GM18861 (cell line): Measurements from ENCODE around the gene VHLL.
"Not testable (repeated sequence)": the region's sequence is repeated elsewhere in the genome, so short reads cannot be mapped to it uniquely, and the experiment has no call there.

ENCODE experiments used
- ATAC-seq: cut with Tn5 transposase; IDR thresholded peaks from one replicate; pipeline ENCODE4 v1.9.1; 2021; ENCODE audit not compliant: unreplicated experiment

Gene VHLL

GRCh38 chr1:156298852-156299357 lies at the start of gene VHLL:
Gene VHLL (minus strand): TSS chr1:156299307. CDS start chr1:156299189, 118 bp downstream.
- no peak for ATAC-seq

GRCh38 chr1:156347331-156347730 lies 48.2 kb upstream of the VHLL start:
- no peak for ATAC-seq

- no peak for ATAC-seq
Measured at GRCh38 chr1:156346636-156347035, 47.5 kb upstream of the VHLL start.

- not testable (repeated sequence) for ATAC-seq
Measured at GRCh38 chr1:156346035-156346434, 46.9 kb upstream of the VHLL start.

GRCh38 chr1:156344409-156344808 lies 45.3 kb upstream of the VHLL start:
- ATAC-seq, result no peak

GRCh38 chr1:156342166-156342955 lies 43.3 kb upstream of the VHLL start:
- ATAC-seq, result no peak

GRCh38 chr1:156338180-156338976 lies 39.3 kb upstream of the VHLL start, which contains the start of the genes CCT3 and TSACC:
Gene CCT3 (minus strand): TSS chr1:156338292. CDS start chr1:156338184, 108 bp downstream.
Gene TSACC (plus strand): TSS chr1:156338526. CDS start chr1:156339758, 1,232 bp downstream.
- peak; percentile 86 for ATAC-seq

GRCh38 chr1:156337888-156338179 lies 38.7 kb upstream of the VHLL start:
- no peak for ATAC-seq

GRCh38 chr1:156337052-156337887 lies 38.2 kb upstream of the VHLL start:
- ATAC-seq, result no peak

- no peak for ATAC-seq
Measured at GRCh38 chr1:156336242-156336641, 37.1 kb upstream of the VHLL start.

- not testable (repeated sequence) for ATAC-seq
Measured at GRCh38 chr1:156323179-156323578, 24.1 kb upstream of the VHLL start.

- ATAC-seq, result no peak
Measured at GRCh38 chr1:156320560-156320959, 21.5 kb upstream of the VHLL start.

GRCh38 chr1:156319664-156320063 lies 20.6 kb upstream of the VHLL start:
- ATAC-seq, result no peak

GRCh38 chr1:156316909-156317308 lies 17.8 kb upstream of the VHLL start:
- no peak for ATAC-seq

- no peak for ATAC-seq
Measured at GRCh38 chr1:156310962-156311361, 11.9 kb upstream of the VHLL start.

GRCh38 chr1:156308078-156308477 lies 9.0 kb upstream of the VHLL start:
- no peak for ATAC-seq

- no peak for ATAC-seq
Measured at GRCh38 chr1:156305215-156305614, 6.1 kb upstream of the VHLL start.

- ATAC-seq, result no peak
Measured at GRCh38 chr1:156303241-156303640, 4.1 kb upstream of the VHLL start.

GRCh38 chr1:156295391-156295947 lies 3.6 kb downstream of the VHLL start, which contains the start of gene GLMP:
Gene GLMP (minus strand): TSS chr1:156295679. CDS start chr1:156295645, 34 bp downstream.
- ATAC-seq, result no peak

- no peak for ATAC-seq
Measured at GRCh38 chr1:156293895-156294294, 5.2 kb downstream of the VHLL start.

GRCh38 chr1:156293098-156293434 lies 6.0 kb downstream of the VHLL start:
- ATAC-seq, result no peak
